Hepatocyte (in vitro differentiated cells): ENCODE data around the gene SRRT.

Source experiments
- EZH2 ChIP-seq: fragments of 200-600 bp; sonication (generic); IDR thresholded peaks from 2 replicates; pipeline ENCODE4 v1.6.1; 2016; ENCODE audit warnings: antibody characterized with exemption, mild to moderate bottlenecking, borderline replicate concordance
- EZH2phosphoT487 ChIP-seq: fragments of 200-600 bp; sonication (generic); IDR thresholded peaks from one replicate; pipeline ENCODE4 v1.6.1; 2018; ENCODE audit warnings: antibody characterized with exemption, mild to moderate bottlenecking, low read depth, moderate library complexity; ENCODE audit not compliant: unreplicated experiment, severe bottlenecking
- TF ChIP-seq, protein P1 (sequence below): fragments of 200-600 bp; sonication (generic); IDR thresholded peaks from 2 replicates; pipeline ENCODE4 v1.5.1; 2016; ENCODE audit warnings: antibody characterized with exemption, mild to moderate bottlenecking; ENCODE audit not compliant: poor library complexity

DNA sequence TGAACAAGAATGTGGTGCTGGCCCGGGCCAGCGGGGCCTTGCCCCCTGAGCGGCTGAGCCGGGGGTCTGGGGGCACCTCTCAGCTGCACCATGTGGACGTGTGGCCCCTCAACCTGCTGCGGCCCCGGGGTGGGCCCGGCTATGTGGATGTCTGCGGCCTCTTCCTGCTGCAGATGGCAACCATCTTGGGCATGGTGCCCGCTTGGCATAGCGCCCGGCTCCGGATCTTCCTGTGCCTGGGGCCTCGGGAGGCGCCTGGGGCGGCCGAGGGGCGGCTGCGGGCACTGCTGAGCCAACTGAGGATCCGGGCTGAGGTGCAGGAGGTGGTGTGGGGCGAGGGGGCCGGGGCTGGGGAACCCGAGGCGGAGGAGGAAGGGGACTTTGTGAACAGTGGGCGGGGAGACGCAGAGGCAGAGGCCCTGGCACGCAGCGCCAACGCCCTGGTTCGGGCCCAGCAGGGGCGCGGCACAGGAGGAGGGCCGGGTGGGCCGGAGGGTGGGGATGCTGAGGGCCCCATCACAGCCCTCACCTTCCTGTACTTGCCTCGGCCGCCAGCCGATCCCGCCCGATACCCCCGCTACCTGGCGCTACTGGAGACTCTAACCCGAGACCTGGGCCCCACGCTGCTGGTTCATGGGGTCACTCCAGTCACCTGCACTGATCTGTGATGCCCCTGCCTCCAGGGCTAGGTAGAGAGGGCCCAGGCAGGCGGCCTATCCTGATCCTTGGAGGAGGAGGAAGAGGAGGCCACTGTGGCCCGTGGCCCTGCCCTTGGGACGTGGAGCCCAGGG is 8.8 kb upstream of the SRRT start:
- TF ChIP-seq, protein P1, sequence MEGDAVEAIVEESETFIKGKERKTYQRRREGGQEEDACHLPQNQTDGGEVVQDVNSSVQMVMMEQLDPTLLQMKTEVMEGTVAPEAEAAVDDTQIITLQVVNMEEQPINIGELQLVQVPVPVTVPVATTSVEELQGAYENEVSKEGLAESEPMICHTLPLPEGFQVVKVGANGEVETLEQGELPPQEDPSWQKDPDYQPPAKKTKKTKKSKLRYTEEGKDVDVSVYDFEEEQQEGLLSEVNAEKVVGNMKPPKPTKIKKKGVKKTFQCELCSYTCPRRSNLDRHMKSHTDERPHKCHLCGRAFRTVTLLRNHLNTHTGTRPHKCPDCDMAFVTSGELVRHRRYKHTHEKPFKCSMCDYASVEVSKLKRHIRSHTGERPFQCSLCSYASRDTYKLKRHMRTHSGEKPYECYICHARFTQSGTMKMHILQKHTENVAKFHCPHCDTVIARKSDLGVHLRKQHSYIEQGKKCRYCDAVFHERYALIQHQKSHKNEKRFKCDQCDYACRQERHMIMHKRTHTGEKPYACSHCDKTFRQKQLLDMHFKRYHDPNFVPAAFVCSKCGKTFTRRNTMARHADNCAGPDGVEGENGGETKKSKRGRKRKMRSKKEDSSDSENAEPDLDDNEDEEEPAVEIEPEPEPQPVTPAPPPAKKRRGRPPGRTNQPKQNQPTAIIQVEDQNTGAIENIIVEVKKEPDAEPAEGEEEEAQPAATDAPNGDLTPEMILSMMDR, result no peak
- no peak for TF ChIP-seq EZH2
- TF ChIP-seq EZH2phosphoT487, result no peak
